Gastroesophageal sphincter (tissue), 4 donors: ENCODE results near the gene BSG. TPM values are rescaled to one million over a fixed set of nuclear protein-coding genes. Genes with fewer than 3 reads are reported as not detected.
"Not testable (repeated sequence)": the region's sequence is repeated elsewhere in the genome, so short reads cannot be mapped to it uniquely, and the experiment has no call there.

Experiments used
- ATAC-seq: fragments of 150-250 bp; one replicate; pipeline ENCODE4 v1.9.1; 2016; ENCODE audit warnings: mild to moderate bottlenecking, moderate library complexity
- H3K27ac ChIP-seq, 4 donors: fragments of 200-600 bp; sonication (generic) in 3 of 4; 1 replicate in 3 of 4; 2 replicates in 1 of 4; pipeline ENCODE4 v1.5.1; 2016 to 2019
- H3K27me3 ChIP-seq: fragments of 200-600 bp; sonication (generic); one replicate; pipeline ENCODE4 v1.5.1; 2019
- H3K36me3 ChIP-seq, 2 donors: fragments of 200-600 bp; sonication (generic); one replicate each; pipeline ENCODE4 v1.5.1; 2019; ENCODE audit warnings: control low read depth in 1 of 2
- H3K4me1 ChIP-seq, 3 donors: fragments of 200-600 bp; sonication (generic); 1 replicate in 2 of 3; 2 replicates in 1 of 3; pipeline ENCODE4 v1.5.1; 2016 to 2019; ENCODE audit warnings: control low read depth in 2 of 3
- H3K4me3 ChIP-seq, 2 donors: fragments of 200-600 bp; sonication (generic); one replicate each; pipeline ENCODE4 v1.5.1; 2019; ENCODE audit warnings: mild to moderate bottlenecking in 1 of 2, moderate library complexity in 1 of 2
- H3K9me3 ChIP-seq, 3 donors: fragments of 200-600 bp; sonication (generic); one replicate each; pipeline ENCODE4 v1.5.1; 2017 to 2019; ENCODE audit warnings: control low read depth in 2 of 3
- CTCF ChIP-seq, 4 experiments: fragments of 200-600 bp in 2 of 4; fragments of 450-650 bp in 2 of 4; sonication (generic) in 1 of 4; IDR thresholded peaks; one replicate each; pipeline ENCODE4 v1.5.1; 2017 to 2019; ENCODE audit warnings: antibody characterized with exemption in 4 of 4, mild to moderate bottlenecking in 2 of 4, moderate library complexity in 2 of 4
- EP300 ChIP-seq: sonication (generic); formaldehyde crosslinking; IDR thresholded peaks from one replicate; pipeline ENCODE4 v1.6.1; 2017; ENCODE audit warnings: antibody characterized with exemption, mild to moderate bottlenecking
- POLR2A ChIP-seq, 2 donors: fragments of 450-650 bp; IDR thresholded peaks; one replicate each; pipeline ENCODE4 v1.6.1; 2017; ENCODE audit warnings: antibody characterized with exemption in 2 of 2, mild to moderate bottlenecking in 2 of 2, moderate library complexity in 1 of 2
- POLR2AphosphoS5 ChIP-seq: sonication (generic); formaldehyde crosslinking; IDR thresholded peaks from one replicate; pipeline ENCODE4 v1.6.1; 2017; ENCODE audit warnings: antibody characterized with exemption
- WGBS, 2 donors: methylation state at CpG; one replicate each; pipeline ENCODE4 v1.1.5; 2018; ENCODE audit warnings: low coverage in 1 of 2; 5-methylcytosine and 5-hydroxymethylcytosine counted together
- total RNA-seq, 4 donors: library from RNA; depleted of rRNA; stranded (reverse); fragments of >200 nt; gene quantifications; one replicate each; pipeline ENCODE4 v1.1.0, GENCODE V29; 2016

BSG gene
- total RNA-seq, 4 donors from 2014 or later, result 347 to 450 (median 384) TPM

- no peaks in the 10 kb centered on the region for H3K36me3 ChIP-seq
- no peak for TF ChIP-seq POLR2AphosphoS5
- TF ChIP-seq POLR2A (IDR thresholded peaks at IDR 0.05), result no peak
- TF ChIP-seq EP300, result no peak
- TF ChIP-seq CTCF (IDR thresholded peaks at IDR 0.05), result no peak
- peaks cover 22% of the 10 kb centered on the region for H3K27me3 ChIP-seq
- no peak overlapping the region for H3K4me3 ChIP-seq
- H3K9me3 ChIP-seq, result no peaks in the 10 kb centered on the region
- H3K27ac ChIP-seq, result no peak overlapping the region
- 82 to 86% methylated on average over 7 to 27 of the region's 28 CpGs for WGBS, 2 donors
- ATAC-seq, result no peak
- H3K4me1 ChIP-seq, result no peaks in the 10 kb centered on the region
Observed at GRCh38 chr19:601310-601709, 28.9 kb downstream of the BSG start.

- H3K36me3 ChIP-seq, result no peaks in the 10 kb centered on the region
- H3K27ac ChIP-seq, result no peak overlapping the region
- H3K4me1 ChIP-seq, result no peaks in the 10 kb centered on the region
- no peaks in the 10 kb centered on the region for H3K9me3 ChIP-seq
- H3K4me3 ChIP-seq, result no peak overlapping the region
- no peak for ATAC-seq
- TF ChIP-seq POLR2AphosphoS5 (no peak), EP300 (no peak)
- 79 to 91% methylated on average over 13 of the region's 25 CpGs for WGBS, 2 donors
- H3K27me3 ChIP-seq, result peaks cover 17% of the 10 kb centered on the region
Observed at GRCh38 chr19:601790-602189, 29.4 kb downstream of the BSG start.

- no peaks in the 10 kb centered on the region for H3K9me3 ChIP-seq
- ATAC-seq, result no peak
Observed at GRCh38 chr19:602391-603301, 30.2 kb downstream of the BSG start.

GRCh38 chr19:603302-603639 lies 30.9 kb downstream of the BSG start:
- not testable (repeated sequence) for ATAC-seq

More at GRCh38 chr19:602391-603301, 30.2 kb downstream of the BSG start:
- no peak for TF ChIP-seq POLR2AphosphoS5
- TF ChIP-seq POLR2A (IDR thresholded peaks at IDR 0.05), result no peak
- no peak for TF ChIP-seq EP300
- no peak for TF ChIP-seq CTCF (IDR thresholded peaks at IDR 0.05)
- H3K36me3 ChIP-seq, result no peaks in the 10 kb centered on the region
- WGBS, 2 donors, result 77 to 89% methylated on average over 5 to 13 of the region's 35 CpGs
- H3K4me3 ChIP-seq, result no peak overlapping the region
- peaks cover 17% of the 10 kb centered on the region for H3K27me3 ChIP-seq
- no peak overlapping the region for H3K27ac ChIP-seq
- H3K4me1 ChIP-seq, result no peaks in the 10 kb centered on the region

GRCh38 chr19:603779-604178 lies 31.4 kb downstream of the BSG start:
- not testable (repeated sequence) for ATAC-seq
- WGBS, 2 donors, result 89 to 100% methylated on average over 2 to 7 of the region's 20 CpGs

More at GRCh38 chr19:603302-603639, 30.9 kb downstream of the BSG start:
- not testable (repeated sequence) for H3K27ac ChIP-seq, H3K9me3 ChIP-seq, H3K4me1 ChIP-seq, H3K4me3 ChIP-seq, H3K36me3 ChIP-seq
- 100% methylated on average over 2 of the region's 13 CpGs; no CpG with 5 or more reads in 1 of the 2 donors for WGBS, 2 donors
- H3K27me3 ChIP-seq, result peaks cover 18% of the 10 kb centered on the region

GRCh38 chr19:604355-604754 lies 32.0 kb downstream of the BSG start:
- H3K27ac ChIP-seq, result no peak overlapping the region
- WGBS, 2 donors, result 81 to 87% methylated on average over 5 to 6 of the region's 11 CpGs
- H3K4me3 ChIP-seq, result no peak overlapping the region
- H3K9me3 ChIP-seq, result no peaks in the 10 kb centered on the region
- no peak for TF ChIP-seq CTCF (IDR thresholded peaks at IDR 0.05)
- TF ChIP-seq EP300, result no peak
- no peak for TF ChIP-seq POLR2A (IDR thresholded peaks at IDR 0.05)
- no peak for TF ChIP-seq POLR2AphosphoS5
- H3K27me3 ChIP-seq, result peaks cover 18% of the 10 kb centered on the region
- no peak for ATAC-seq
- no peaks in the 10 kb centered on the region for H3K36me3 ChIP-seq
- peaks cover 0 to 8% (median 0%) of the 10 kb centered on the region in 3 donors for H3K4me1 ChIP-seq

More at GRCh38 chr19:603779-604178, 31.4 kb downstream of the BSG start:
- not testable (repeated sequence) for H3K27ac ChIP-seq, H3K36me3 ChIP-seq, H3K9me3 ChIP-seq, H3K4me3 ChIP-seq, H3K4me1 ChIP-seq
- peaks cover 18% of the 10 kb centered on the region for H3K27me3 ChIP-seq

- ATAC-seq, H3K36me3 ChIP-seq, H3K4me3 ChIP-seq, H3K27ac ChIP-seq, H3K9me3 ChIP-seq: not testable (repeated sequence)
- WGBS, 2 donors, result 100% methylated on average over 1 of the region's 34 CpGs; no CpG with 5 or more reads in 1 of the 2 donors
- Histone ChIP-seq H3K27me3 (peaks cover 18% of the 10 kb centered on the region), H3K4me1 (peaks cover 0 to 10% (median 1%) of the 10 kb centered on the region in 3 donors)
Observed at GRCh38 chr19:605061-605971, 32.9 kb downstream of the BSG start.
